Naive thymus-derived CD4-positive, alpha-beta T cell (primary cell): ENCODE measurements around the gene MAGOH. TPM values are rescaled to one million over a fixed set of nuclear protein-coding genes. Genes with fewer than 3 reads are reported as not detected.
A peak's percentile ranks its signal among the peaks of the same experiment; 100 is the strongest.
"Not testable (repeated sequence)": the region's sequence is repeated elsewhere in the genome, so short reads cannot be mapped to it uniquely, and the experiment has no call there.

Experiments
- ATAC-seq: fragments of 150-1000 bp; cut with Tn5 transposase; 2 replicates; pipeline ENCODE4 v1.10.0; 2021; ENCODE audit warnings: mild to moderate bottlenecking, moderate library complexity
- CTCF ChIA-PET: fragments of 350-600 bp; sonication (Branson Sonifier 250); formaldehyde crosslinking; loops from one replicate; lab custom pipeline; 2021; ENCODE audit warnings: antibody characterized with exemption; lab: Charles Lee
- POLR2A ChIA-PET: fragments of 350-600 bp; sonication (Branson Sonifier 250); formaldehyde crosslinking; loops from one replicate; lab custom pipeline; 2021; ENCODE audit warnings: antibody characterized with exemption, inconsistent platforms; lab: Charles Lee
- DNase-seq, 9 donors: peaks; one replicate each; pipeline versions ENCODE4 v3.0.0 to v3.0.0-alpha.2; 2020 to 2022; ENCODE audit warnings: mixed read lengths in 1 of 9
- H3K27ac ChIP-seq: one replicate; pipeline ENCODE4 v1.7.0; 2013; ENCODE audit warnings: mild to moderate bottlenecking, low read depth, low read length, moderate library complexity
- H3K27me3 ChIP-seq, 2 donors: one replicate each; pipeline ENCODE4 v1.7.0; 2013; ENCODE audit warnings: low read length in 2 of 2, mild to moderate bottlenecking in 2 of 2, moderate library complexity in 2 of 2; ENCODE audit not compliant: control insufficient read depth in 2 of 2, insufficient read depth in 2 of 2
- H3K36me3 ChIP-seq, 3 experiments: 1 replicate in 2 of 3; 2 replicates in 1 of 3; pipeline ENCODE4 v1.7.0; 2013; ENCODE audit warnings: low read length in 3 of 3, mild to moderate bottlenecking in 3 of 3, moderate library complexity in 1 of 3; ENCODE audit not compliant: insufficient read depth in 3 of 3, control insufficient read depth in 2 of 3
- H3K4me1 ChIP-seq, 2 donors: one replicate each; pipeline ENCODE4 v1.7.0; 2013; ENCODE audit warnings: low read length in 2 of 2, mild to moderate bottlenecking in 2 of 2, moderate library complexity in 1 of 2; ENCODE audit not compliant: control insufficient read depth in 2 of 2, insufficient read depth in 2 of 2
- H3K4me3 ChIP-seq: 2 replicates; pipeline ENCODE4 v1.7.0; 2013; ENCODE audit warnings: mild to moderate bottlenecking, low read length
- H3K9me3 ChIP-seq, 3 experiments: 1 replicate in 2 of 3; 2 replicates in 1 of 3; pipeline ENCODE4 v1.7.0; 2013; ENCODE audit warnings: low read length in 3 of 3; ENCODE audit not compliant: control insufficient read depth in 2 of 3
- H3K27ac Mint-ChIP-seq, 9 donors: one replicate each; pipeline ENCODE4 v1.8.0; 2020 to 2022; ENCODE audit warnings: mixed read lengths in 9 of 9, mild to moderate bottlenecking in 8 of 9, moderate library complexity in 5 of 9, inconsistent platforms in 2 of 9
- H3K27me3 Mint-ChIP-seq, 5 donors: one replicate each; pipeline ENCODE4 v1.8.0; 2021 to 2022; ENCODE audit warnings: mixed read lengths in 5 of 5, mild to moderate bottlenecking in 1 of 5
- H3K36me3 Mint-ChIP-seq, 5 donors: one replicate each; pipeline ENCODE4 v1.8.0; 2020 to 2022; ENCODE audit warnings: mixed read lengths in 5 of 5, mild to moderate bottlenecking in 3 of 5, inconsistent platforms in 1 of 5
- H3K4me1 Mint-ChIP-seq, 7 donors: one replicate each; pipeline ENCODE4 v1.8.0; 2020 to 2022; ENCODE audit warnings: mixed read lengths in 7 of 7, mild to moderate bottlenecking in 3 of 7, inconsistent platforms in 1 of 7
- H3K4me3 Mint-ChIP-seq, 10 donors: one replicate each; pipeline ENCODE4 v1.8.0; 2020 to 2022; ENCODE audit warnings: mild to moderate bottlenecking in 10 of 10, mixed read lengths in 10 of 10, moderate library complexity in 6 of 10, inconsistent platforms in 2 of 10
- H3K9me3 Mint-ChIP-seq, 11 donors: one replicate each; pipeline ENCODE4 v1.8.0; 2020 to 2022; ENCODE audit warnings: mixed read lengths in 11 of 11, mild to moderate bottlenecking in 4 of 11, inconsistent platforms in 1 of 11, moderate library complexity in 1 of 11
- intact Hi-C, 2 donors: fragments of 100-400 bp; cut with micrococcal nuclease; formaldehyde crosslinking; loops; one replicate each; pipeline ENCODE4 v1.15.1; 2023
- polyA plus RNA-seq, 2 donors: library from polyadenylated mRNA; unstranded; fragments of 300-500 nt; fragmentation: Illumina TruSeq; gene quantifications; one replicate each; pipeline ENCODE4 v1.2.3, GENCODE V29; 2021
- total RNA-seq, 6 experiments: library from RNA in 5 of 6; stranded (reverse) in 5 of 6; gene quantifications; 1 replicate in 5 of 6; 2 replicates in 1 of 6; pipeline ENCODE4 v1.2.3 and lab custom pipeline; 2021 to 2026

Gene MAGOH
- total and polyA plus RNA-seq, 7 experiments from 2014 or later: 37.7 to 108 (median 54.5) TPM

- Mint-ChIP-seq H3K27me3 (no peaks in the 10 kb centered on the region), H3K4me3 (no peak overlapping the region), H3K36me3 (peaks cover 45 to 85% (median 60%) of the 10 kb centered on the region in 5 donors), H3K9me3 (peaks cover 5 to 27% (median 16%) of the 10 kb centered on the region in 11 donors), H3K27ac (peak overlapping the region in 2 of 9 donors; percentile 4 to 43), H3K4me1 (peaks cover 0 to 31% (median 28%) of the 10 kb centered on the region in 7 donors)
- Histone ChIP-seq H3K4me1 (no peaks in the 10 kb centered on the region), H3K4me3 (no peak overlapping the region), H3K36me3 (peaks cover 10 to 92% (median 18%) of the 10 kb centered on the region in 3 experiments), H3K27me3 (no peaks in the 10 kb centered on the region), H3K9me3 (peaks cover 0 to 16% (median 3%) of the 10 kb centered on the region in 3 experiments), H3K27ac (no peak overlapping the region)
- ChIA-PET CTCF (no interaction called here), POLR2A (no interaction called here)
- ATAC-seq (no peak), DNase-seq (no peak)
- intact Hi-C loops: no loop called here
Measured at GRCh38 chr1:53206735-53207379, 31.5 kb downstream of the MAGOH start.

GRCh38 chr1:53206083-53206685 lies 32.1 kb downstream of the MAGOH start:
- CTCF ChIA-PET, H3K27ac Mint-ChIP-seq, H3K27ac ChIP-seq, H3K27me3 Mint-ChIP-seq, ATAC-seq, H3K4me3 ChIP-seq, H3K4me1 ChIP-seq, H3K4me3 Mint-ChIP-seq, intact Hi-C loops, H3K27me3 ChIP-seq: not testable (repeated sequence)
- Histone ChIP-seq H3K9me3 (peaks cover 0 to 16% (median 3%) of the 10 kb centered on the region in 3 experiments), H3K36me3 (peaks cover 10 to 94% (median 18%) of the 10 kb centered on the region in 3 experiments)
- peak in 1 of 9 donors; percentile 6 for DNase-seq
- peaks cover 5 to 27% (median 16%) of the 10 kb centered on the region in 11 donors for H3K9me3 Mint-ChIP-seq
- H3K36me3 Mint-ChIP-seq: peaks cover 45 to 88% (median 63%) of the 10 kb centered on the region in 5 donors
- peaks cover 0 to 31% (median 28%) of the 10 kb centered on the region in 7 donors for H3K4me1 Mint-ChIP-seq
- POLR2A ChIA-PET: interaction anchor here (0.7 kb wide), 1 partner anchor 13 kb away, joined by 3 read pairs; no protein-coding TSS in a partner anchor

- H3K4me1 ChIP-seq, intact Hi-C loops, ATAC-seq, CTCF ChIA-PET, H3K27me3 ChIP-seq, DNase-seq, H3K4me3 ChIP-seq, H3K27me3 Mint-ChIP-seq, H3K27ac ChIP-seq, H3K27ac Mint-ChIP-seq: not testable (repeated sequence)
- peaks cover 45 to 89% (median 70%) of the 10 kb centered on the region in 5 donors for H3K36me3 Mint-ChIP-seq
- peaks cover 0 to 38% (median 28%) of the 10 kb centered on the region in 7 donors for H3K4me1 Mint-ChIP-seq
- H3K9me3 Mint-ChIP-seq: peaks cover 5 to 27% (median 16%) of the 10 kb centered on the region in 11 donors
- H3K4me3 Mint-ChIP-seq: peak overlapping the region in 1 of 10 donors; percentile 14
- POLR2A ChIA-PET: interaction anchor here (0.7 kb wide), 1 partner anchor 13 kb away, joined by 3 read pairs; no protein-coding TSS in a partner anchor
- peaks cover 10 to 93% (median 12%) of the 10 kb centered on the region in 3 experiments for H3K36me3 ChIP-seq
- H3K9me3 ChIP-seq: peaks cover 0 to 16% (median 3%) of the 10 kb centered on the region in 3 experiments
Measured at GRCh38 chr1:53205496-53205895, 32.8 kb downstream of the MAGOH start.

GRCh38 chr1:53203466-53203865 lies 34.9 kb downstream of the MAGOH start:
- Mint-ChIP-seq H3K36me3 (peaks cover 43 to 72% (median 61%) of the 10 kb centered on the region in 5 donors), H3K4me1 (peaks cover 3 to 53% (median 38%) of the 10 kb centered on the region in 7 donors), H3K27ac (peak overlapping the region in 1 of 9 donors; percentile 45), H3K9me3 (peaks cover 5 to 27% (median 16%) of the 10 kb centered on the region in 11 donors), H3K4me3 (no peak overlapping the region), H3K27me3 (no peaks in the 10 kb centered on the region)
- DNase-seq: no peak
- ChIA-PET POLR2A (interaction anchor here (1.0 kb wide), 1 partner anchor 16 kb away, joined by 4 read pairs; no protein-coding TSS in a partner anchor), CTCF (no interaction called here)
- Histone ChIP-seq H3K4me3 (no peak overlapping the region), H3K9me3 (peaks cover 0 to 16% (median 3%) of the 10 kb centered on the region in 3 experiments), H3K27me3 (no peaks in the 10 kb centered on the region), H3K27ac (no peak overlapping the region), H3K4me1 (peaks cover 0 to 2% of the 10 kb centered on the region in 2 donors), H3K36me3 (peaks cover 3 to 75% (median 9%) of the 10 kb centered on the region in 3 experiments)
- intact Hi-C loops: no loop called here
- no peak for ATAC-seq

- Histone ChIP-seq H3K36me3 (peaks cover 0 to 26% (median under 1%) of the 10 kb centered on the region in 3 experiments), H3K4me3 (no peak overlapping the region), H3K9me3 (no peaks in the 10 kb centered on the region), H3K4me1 (peaks cover 16 to 20% of the 10 kb centered on the region in 2 donors), H3K27ac (peak overlapping the region; percentile 98), H3K27me3 (no peaks in the 10 kb centered on the region)
- intact Hi-C loops: loop anchor here (5.0 kb wide), 6 partner anchors 181 to 1321 kb away; partner anchors contain the start of genes CC2D1B (in 1 of the 2), ECHDC2 (in 1 of the 2), NDC1 (in 1 of the 2) and NRDC (in 1 of the 2)
- ATAC-seq (no peak), DNase-seq (no peak)
- Mint-ChIP-seq H3K4me3 (peak overlapping the region; percentile 88 to 100 (median 98)), H3K27ac (peak overlapping the region; percentile 90 to 100 (median 97)), H3K9me3 (no peaks in the 10 kb centered on the region), H3K4me1 (peaks cover 16 to 57% (median 45%) of the 10 kb centered on the region in 7 donors), H3K36me3 (peaks cover 13 to 29% (median 21%) of the 10 kb centered on the region in 5 donors), H3K27me3 (no peaks in the 10 kb centered on the region)
- POLR2A ChIA-PET: interaction anchor here (1.0 to 6.3 kb wide), 3 partner anchors 16 to 23 kb away, joined by 3 to 42 read pairs (median 3); partner anchors contain the start of gene CZIB
- CTCF ChIA-PET: no interaction called here
Measured at GRCh38 chr1:53198241-53198651, 40.1 kb downstream of the MAGOH start.
